Measurements from ENCODE around the gene SMC3. TPM values are rescaled to one million over a fixed set of nuclear protein-coding genes. Genes with fewer than 3 reads are reported as not detected.

The SMC3 gene
- total and polyA plus RNA-seq, 12 donors, result 10.0 to 38.8 (median 21.5) TPM

GRCh38 chr10:110569736-110570135 lies 2.2 kb downstream of the SMC3 start:
- intact Hi-C loops (cut with DNase I), result no loop called here
- Histone ChIP-seq H3K27me3 (no peaks in the 10 kb centered on the region), H3K4me1 (replicated peaks in 1 of 2) (peaks cover 0 to 45% of the 10 kb centered on the region in 2 donors), H3K36me3 (replicated peaks in 1 of 2) (no peaks in the 10 kb centered on the region), H3K27ac (no peak overlapping the region), H3K4me3 (no peak overlapping the region), H3K9me3 (replicated peaks in 1 of 3) (no peaks in the 10 kb centered on the region)
- DNase-seq, result no peak
- TF ChIP-seq POLR2A (IDR thresholded peaks at IDR 0.05), result no peak
- TF ChIP-seq CTCF (IDR thresholded peaks at IDR 0.05), result no peak
- WGBS, 4 donors, result 88 to 94% (median 92%) methylated on average over 1 of the region's 1 CpG

GRCh38 chr10:110571093-110571743 lies 3.7 kb downstream of the SMC3 start:
- Histone ChIP-seq H3K27me3 (no peaks in the 10 kb centered on the region), H3K9me3 (replicated peaks in 1 of 3) (no peaks in the 10 kb centered on the region), H3K4me3 (no peak overlapping the region), H3K36me3 (replicated peaks in 1 of 2) (no peaks in the 10 kb centered on the region), H3K4me1 (replicated peaks in 1 of 2) (peaks cover 0 to 53% of the 10 kb centered on the region in 2 donors), H3K27ac (no peak overlapping the region)
- no peak for TF ChIP-seq POLR2A (IDR thresholded peaks at IDR 0.05)
- no peak for TF ChIP-seq CTCF (IDR thresholded peaks at IDR 0.05)
- DNase-seq, result no peak
- intact Hi-C loops (cut with DNase I), result no loop called here
- WGBS, 4 donors, result 70 to 92% (median 88%) methylated on average over 1 to 2 of the region's 2 CpGs

GRCh38 chr10:110572862-110573261 lies 5.4 kb downstream of the SMC3 start:
- H3K4me1 ChIP-seq (replicated peaks in 1 of 2), result peaks cover 0 to 52% of the 10 kb centered on the region in 2 donors
- intact Hi-C loops (cut with DNase I), result no loop called here
- DNase-seq, result no peak
- peaks cover 0 to 11% of the 10 kb centered on the region in 2 donors for H3K36me3 ChIP-seq (replicated peaks in 1 of 2)
- TF ChIP-seq CTCF (IDR thresholded peaks at IDR 0.05), result no peak
- no peak for TF ChIP-seq POLR2A (IDR thresholded peaks at IDR 0.05)
- 79 to 87% (median 84%) methylated on average over 2 of the region's 2 CpGs for WGBS, 4 donors
- no peaks in the 10 kb centered on the region for H3K27me3 ChIP-seq
- H3K9me3 ChIP-seq (replicated peaks in 1 of 3), result no peaks in the 10 kb centered on the region
- H3K27ac ChIP-seq, result no peak overlapping the region
- no peak overlapping the region for H3K4me3 ChIP-seq

GRCh38 chr10:110574420-110574819 lies 6.9 kb downstream of the SMC3 start:
- H3K4me1 ChIP-seq (replicated peaks in 1 of 2), result peaks cover 0 to 40% of the 10 kb centered on the region in 2 donors
- no peaks in the 10 kb centered on the region for H3K9me3 ChIP-seq (replicated peaks in 1 of 3)
- no peaks in the 10 kb centered on the region for H3K27me3 ChIP-seq
- DNase-seq, result no peak
- no peak for TF ChIP-seq CTCF (IDR thresholded peaks at IDR 0.05)
- no peak for TF ChIP-seq POLR2A (IDR thresholded peaks at IDR 0.05)
- H3K4me3 ChIP-seq, result no peak overlapping the region
- no peak overlapping the region for H3K27ac ChIP-seq
- WGBS, 4 donors, result 86 to 89% (median 87%) methylated on average over 5 of the region's 5 CpGs
- H3K36me3 ChIP-seq (replicated peaks in 1 of 2), result peaks cover 0 to 27% of the 10 kb centered on the region in 2 donors
- intact Hi-C loops (cut with DNase I), result no loop called here
